SKM-1 treated with dmso at 0.1 percent for 144 hours (cell line): ENCODE data around the gene HYDIN.

Experiments used
- DNase-seq: peaks from one replicate; lab custom pipeline; 2025; ENCODE audit not compliant: unreplicated experiment; lab: John Stamatoyannopoulos, UW

Gene HYDIN

DNA sequence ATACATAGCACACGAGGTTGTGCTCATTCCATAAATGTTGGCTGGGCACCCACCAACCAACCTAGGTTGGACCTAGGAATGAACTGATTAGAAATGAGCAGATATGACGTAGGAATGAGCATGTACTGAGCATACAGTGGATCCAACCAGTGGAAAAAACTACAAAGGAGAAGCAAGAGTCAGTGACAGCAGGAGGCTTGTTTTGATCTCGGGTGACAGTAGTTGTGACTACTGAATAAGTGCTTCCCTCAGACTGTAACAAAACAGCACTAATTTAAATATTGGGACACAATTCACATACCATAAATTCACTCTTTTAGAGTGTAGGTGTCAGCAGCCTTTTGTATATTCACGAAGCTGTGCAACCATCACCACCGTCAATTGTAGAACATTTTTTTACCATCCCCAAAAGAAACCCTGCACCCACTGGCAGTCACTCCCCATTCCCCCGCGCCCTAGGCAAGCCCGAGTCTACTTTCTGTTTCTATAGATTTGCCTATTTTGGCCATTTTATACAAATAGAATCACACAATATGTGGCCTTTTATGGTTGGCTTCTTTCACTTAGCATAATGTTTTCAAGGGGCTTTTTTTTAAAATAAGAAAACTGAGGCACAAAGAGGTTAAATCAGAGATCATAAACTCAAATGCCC, 436.5 kb downstream of the HYDIN start:
- DNase-seq, result no peak

DNA sequence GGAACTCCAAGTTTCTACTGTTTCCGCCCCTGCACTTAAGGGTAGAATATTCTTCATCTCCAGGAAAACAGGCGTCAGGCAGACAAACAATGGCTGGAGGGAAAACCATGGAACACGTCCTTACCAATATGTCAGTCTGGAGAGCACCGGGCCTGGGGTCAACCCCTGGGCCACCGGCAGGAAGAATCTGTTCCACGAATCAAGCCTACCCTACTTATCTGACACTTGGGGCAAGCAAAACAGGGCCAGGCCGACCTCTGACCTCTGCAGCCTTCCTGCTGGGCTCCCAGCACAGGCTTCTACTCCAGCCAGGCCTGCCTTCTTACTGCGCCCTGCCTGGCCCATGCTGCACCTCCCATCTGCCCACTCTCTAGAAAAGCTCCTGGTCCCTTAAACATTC, 439.7 kb downstream of the HYDIN start:
- no peak for DNase-seq

DNA sequence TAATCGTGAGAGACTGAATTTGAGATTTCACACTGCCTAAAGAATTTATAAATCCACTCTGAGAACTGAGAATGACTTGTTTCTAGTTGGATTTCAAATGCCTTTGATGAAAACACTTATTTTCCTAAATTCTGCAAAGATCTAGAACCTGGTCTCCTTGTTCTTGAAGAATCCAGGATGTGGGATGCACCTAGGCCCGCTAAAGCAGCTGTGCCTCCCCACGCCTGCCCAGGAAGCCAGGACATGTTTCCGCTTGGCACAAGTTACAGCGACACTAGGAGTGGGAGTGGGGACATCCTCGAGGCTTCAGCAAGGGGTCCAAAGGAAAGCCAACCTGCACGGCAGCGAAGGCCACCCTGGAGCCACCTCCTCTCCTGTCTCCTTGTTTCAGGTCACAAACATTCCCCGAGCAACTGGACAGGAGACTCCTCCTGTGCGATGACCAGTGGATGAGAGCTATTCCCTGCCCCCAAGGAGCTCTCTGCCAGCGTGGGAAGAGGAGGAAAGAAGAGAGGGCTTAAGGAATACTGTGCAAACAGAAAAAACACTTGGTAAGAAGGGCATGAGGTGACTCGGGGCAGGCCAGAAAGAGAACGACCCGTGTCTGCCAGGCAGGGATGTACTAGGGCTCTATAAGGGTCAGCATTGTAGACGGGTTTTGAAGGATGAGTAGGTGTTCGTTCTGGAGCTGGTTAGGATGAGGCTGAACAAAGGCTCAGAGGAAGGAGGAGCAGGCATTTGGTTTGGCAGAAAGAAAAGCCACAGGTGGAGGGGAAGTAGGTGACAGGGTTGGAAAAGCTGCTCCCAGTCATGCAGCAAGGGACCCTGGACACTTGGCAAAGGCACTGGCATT, 440.7 kb downstream of the HYDIN start:
- no peak for DNase-seq

DNA sequence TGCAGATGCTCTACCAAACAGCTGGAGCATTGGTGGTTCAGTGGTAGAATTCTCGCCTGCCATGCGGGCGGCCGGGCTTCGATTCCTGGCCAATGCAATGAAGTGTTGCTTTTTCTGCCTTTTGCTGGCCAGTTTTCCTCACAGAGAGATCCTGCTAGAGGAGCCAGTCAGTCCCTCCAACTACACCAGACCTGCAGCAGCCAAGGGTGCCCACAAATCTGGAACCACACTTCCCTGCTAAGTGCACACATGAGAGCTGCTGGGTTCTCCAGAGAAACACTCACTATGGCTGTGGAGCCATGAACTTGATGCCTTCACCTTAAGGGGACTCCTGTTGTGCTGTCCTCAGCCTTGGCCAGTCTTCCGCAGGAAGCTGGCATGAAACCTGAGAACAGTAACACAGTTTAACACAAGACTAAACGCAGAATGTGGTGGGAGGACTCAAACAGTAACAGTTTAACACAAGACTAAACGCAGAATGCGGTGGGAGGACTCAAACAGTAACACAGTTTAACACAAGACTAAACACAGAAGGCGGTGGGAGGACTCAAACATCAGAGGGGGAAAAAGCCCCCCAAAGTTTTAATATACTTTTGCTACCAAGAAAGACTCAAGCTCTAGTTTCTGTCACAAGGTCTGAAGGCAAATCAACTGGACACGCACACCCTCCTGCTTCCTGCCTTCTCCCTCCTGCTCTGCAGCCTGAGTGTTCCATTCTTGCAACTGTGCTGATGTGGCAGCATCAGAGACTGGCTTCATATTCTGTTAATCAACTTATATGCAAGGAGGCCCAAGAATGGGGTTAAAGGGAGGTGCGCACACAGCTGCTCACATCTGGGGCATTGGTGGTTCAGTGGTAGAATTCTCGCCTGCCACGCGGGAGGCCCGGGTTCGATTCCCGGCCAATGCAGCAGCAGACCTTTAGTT, 441.6 kb downstream of the HYDIN start:
- DNase-seq, result no peak

DNA sequence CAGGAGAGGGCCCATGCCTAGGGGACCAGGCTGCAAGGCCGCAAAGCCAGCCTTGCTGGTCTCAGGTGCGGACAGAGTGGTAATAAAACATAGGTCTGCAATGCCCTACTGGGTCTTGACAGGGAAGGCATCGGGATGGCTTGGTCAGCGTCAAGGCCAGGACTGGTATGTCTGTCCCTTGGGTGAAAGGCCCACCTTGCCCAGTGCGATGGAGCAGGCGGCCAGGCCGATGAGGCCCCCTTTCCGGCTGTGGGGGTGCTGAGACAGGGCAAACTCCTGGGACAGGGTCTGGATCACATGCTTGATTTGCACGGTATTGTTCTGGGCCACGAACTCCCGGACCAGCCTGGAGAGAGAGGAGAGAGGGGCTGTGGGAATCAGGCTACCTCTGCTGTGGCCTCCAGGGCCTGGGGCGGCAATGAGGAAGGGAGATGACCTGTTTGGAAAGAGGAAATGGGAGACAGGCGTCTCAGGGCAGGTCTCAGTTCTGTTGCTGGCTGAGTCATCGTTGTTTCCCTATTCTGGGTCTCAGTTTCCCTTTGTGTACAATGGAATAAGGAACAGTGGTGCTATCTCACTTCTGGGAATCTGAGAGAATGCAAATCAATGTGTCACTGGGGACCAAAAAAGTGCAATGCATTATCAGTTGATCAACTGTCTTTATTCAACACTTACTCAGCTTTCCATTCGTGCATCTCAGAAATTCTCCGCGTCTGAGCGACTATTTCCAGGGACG, 444.3 kb downstream of the HYDIN start:
- no peak for DNase-seq

DNA sequence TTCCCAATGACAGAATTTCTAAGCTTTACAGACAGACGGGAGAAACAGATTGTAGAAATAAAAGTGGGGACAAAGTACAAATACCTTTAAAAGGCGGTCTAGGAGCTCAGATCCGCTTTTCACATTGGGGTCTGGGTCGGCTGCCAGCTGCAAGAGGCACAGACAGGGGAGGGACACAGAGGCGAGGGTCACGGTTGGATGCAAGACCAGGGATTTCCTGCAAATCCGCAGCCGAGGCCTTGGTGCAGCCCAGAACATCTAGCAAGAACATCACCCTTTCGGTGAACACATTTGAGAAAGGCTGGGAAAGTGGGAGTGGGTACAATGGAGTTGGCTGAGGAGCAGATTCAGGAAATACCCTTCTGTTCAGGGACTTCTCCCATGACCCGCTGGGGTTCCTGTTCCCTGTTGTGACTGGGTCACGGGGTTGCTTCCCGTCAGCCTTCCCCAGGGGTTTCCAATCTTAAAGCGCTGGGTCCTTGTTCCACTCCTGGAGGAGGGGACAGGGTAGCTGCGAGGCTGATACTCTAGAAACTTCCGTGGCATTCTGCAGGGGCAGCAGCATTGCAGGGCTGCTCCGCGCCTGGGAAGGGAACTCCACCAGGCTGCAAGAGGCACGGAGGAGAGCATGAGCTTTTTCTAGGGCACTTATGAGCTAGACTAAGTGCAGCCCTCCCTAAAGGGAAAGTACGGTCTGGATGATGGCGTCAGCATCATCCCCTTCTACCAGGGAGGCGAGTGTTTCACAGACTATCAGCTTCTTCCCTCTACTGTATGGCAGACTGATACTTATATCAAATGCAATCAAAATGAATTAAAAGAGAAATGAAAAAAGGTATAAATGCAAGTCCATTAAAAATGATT, 445.6 kb downstream of the HYDIN start:
- no peak for DNase-seq

DNA sequence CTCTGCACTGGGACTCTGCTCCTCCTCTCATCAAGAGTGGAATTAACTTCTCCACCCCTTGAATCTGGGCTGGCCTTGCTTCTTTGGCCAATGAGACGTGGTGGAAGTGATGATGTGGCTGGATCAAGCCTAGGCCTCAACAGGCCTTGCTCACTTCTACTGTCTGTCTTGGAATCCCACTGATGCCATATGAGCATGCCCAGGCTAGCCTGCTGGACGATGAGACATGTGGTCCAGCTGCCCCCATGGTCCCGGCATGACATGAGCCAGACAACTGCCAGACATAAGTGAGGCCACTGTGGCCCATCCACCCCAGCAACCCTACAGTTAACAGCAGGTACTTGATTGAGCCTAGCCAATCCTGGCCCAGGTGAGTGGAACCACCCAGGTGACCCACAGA, 448.3 kb downstream of the HYDIN start:
- no peak for DNase-seq

DNA sequence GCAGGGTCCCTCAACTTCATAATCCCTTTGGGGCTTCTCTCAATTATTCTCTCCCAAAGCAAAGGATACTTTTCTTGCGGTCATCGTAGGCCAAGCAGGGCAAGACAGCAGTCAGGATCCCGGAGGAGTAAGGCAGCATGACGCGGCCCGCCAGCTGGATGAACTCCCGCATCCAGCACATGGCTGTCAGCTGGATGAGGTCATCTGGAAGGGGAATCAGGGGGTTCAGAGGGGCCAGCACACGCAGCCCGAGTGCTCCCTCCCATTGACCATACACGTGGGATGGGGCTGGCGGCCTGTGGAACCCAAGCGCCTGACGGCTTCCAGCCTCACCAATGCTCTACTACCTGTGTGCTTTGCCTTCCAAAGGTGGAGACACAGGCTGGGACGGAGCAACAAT, 448.7 kb downstream of the HYDIN start:
- DNase-seq, result no peak

DNA sequence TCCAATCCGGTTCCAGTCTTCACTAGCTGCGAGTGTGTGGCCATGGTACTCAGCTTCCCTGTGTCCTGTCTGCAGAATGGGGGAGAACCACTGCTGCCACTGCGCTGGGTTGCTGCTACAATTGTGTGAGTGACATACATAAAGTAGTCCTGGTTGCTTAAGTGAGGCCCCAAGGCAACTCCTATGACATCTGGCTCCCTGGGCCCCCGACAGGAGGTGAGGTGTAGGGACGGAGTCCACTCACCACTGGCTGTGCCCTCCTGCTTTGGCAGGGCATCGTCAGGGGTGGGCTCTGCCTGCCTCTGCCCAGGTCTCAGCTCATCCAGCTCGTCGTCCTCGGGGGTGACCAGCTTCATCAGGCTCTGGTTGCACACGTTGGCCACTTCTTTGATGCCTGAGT, 450.0 kb downstream of the HYDIN start:
- DNase-seq, result no peak

DNA sequence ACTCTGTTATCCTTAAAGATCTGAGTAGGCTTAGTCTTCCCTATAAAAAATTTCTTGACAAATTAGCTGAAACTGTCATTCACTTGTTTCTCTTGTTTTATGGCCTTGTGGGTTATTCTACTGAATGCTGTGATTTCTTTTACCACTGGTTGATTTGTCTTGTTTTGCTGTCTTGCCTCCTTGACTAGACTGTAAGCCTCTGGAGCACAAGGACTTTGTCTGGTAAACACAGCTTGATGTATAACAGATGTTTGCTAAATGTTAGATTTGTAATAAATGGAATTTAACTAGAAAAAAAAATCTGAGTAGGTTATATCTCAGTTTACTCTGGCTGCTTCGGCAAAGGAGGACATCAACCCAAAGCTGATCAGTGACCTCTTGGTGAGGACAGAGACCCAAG, 451.2 kb downstream of the HYDIN start:
- no peak for DNase-seq

DNA sequence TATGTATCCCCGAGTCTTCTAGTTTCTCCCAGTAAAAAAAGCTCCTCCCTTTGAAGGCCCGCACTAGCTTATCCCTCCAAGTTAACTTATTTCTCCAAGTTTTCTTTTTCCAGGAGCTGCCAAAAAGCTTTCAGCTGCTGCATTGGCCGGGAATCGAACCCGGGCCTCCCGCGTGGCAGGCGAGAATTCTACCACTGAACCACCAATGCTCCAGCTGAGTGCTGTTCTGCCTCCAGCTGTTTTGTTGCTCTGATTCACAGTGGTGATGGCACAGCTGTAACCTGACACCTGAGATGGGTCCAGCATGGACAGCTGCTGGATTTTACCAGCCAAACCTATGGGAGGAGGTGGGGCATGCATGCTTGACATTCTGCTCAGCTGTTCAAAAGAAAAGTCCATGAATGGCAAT, 451.6 kb downstream of the HYDIN start:
- DNase-seq, result no peak

DNA sequence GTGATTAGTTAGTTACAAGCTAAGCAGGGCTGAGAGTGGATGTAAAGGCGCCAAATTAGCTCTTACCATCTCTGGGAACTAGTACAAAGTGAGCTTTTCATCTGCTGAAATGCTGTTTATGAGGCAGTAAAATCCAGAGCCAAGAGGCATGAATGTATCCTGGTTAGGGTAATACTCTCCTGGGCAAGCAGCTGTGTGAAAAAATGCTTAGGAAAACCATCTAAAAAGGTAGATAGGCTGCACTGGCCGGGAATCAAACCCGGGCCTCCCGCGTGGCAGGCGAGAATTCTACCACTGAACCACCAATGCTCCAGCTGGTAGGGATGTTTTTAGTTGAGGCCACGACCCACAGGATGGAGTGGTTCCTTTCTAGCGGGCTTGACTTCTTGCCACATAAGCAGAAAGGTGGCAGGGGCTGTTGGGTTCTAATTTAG, 452.5 kb downstream of the HYDIN start:
- no peak for DNase-seq

DNA sequence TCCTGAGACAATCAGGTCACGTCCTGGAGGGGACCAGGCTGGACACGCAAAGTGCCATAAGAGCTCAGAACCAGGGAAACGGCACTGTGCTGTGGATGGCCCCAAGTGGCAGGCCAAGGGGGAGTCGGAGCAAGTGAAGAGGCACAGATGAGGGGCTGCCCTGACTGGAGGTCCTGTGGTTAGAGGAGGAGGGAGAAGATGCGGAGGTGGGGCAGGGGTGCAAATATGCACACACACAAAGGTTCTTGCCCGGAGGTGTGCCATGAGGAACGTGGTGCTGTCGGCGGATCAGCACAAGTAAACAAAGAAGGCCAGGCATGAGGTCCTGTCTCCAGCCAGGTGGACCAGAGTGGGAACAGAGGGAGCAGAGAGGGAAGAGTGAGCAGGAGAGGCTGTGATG, 453.0 kb downstream of the HYDIN start:
- DNase-seq, result no peak

DNA sequence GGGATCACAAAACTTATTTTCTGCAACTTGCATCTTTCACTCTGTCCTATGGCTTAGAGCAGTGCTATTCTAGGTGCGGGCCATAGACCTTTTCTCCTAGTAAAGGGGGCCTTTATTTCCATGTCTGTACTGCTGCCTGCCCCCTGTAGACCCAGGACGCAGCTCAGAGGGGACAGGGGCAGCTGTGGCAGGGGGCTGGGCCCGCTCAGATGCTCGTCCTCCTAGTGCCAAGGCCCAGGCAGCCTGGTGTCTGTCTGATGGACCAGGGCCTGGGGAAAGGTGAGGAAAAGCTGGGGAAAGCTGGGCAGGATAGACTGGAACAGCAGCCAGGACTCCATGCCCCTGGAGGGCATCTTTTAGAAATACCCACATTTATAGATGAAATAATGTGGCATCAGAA, 455.1 kb downstream of the HYDIN start:
- DNase-seq, result no peak

DNA sequence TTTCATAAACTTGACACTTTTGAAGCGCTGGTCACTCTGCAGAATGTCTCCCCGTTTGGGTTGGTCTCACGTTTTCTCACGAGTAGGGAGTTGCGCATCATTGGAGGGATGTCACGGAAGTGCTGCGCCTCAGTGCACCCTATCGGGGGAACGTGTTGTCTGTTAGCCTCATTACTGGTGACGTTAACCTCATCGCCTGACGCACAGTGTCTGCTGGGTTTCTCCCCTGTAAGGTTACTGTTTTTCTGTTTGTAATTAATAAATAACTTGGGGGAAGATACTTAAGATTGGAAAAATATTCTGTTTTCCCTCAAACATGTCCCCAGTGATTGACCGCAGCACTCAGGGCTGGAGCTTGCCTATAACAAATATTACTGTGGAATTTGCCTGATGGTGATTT, 456.3 kb downstream of the HYDIN start:
- no peak for DNase-seq

DNA sequence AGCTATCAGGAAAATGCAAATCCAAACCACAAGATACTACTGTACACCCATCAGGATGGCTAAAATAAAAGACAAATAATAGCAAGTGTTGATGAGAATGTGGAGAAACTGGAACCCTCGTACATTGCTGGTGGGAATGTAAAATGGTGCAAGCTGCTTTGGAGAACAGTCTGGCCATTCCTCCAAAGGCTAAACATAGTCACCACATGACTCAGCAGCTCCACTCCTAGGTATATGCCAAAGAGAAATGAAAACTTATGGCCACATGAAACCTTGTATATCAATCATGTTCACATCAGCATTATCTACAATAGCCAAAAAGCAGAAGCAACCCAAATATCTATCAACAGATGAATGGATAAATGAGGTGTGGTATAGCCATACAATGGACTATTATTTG, 458.0 kb downstream of the HYDIN start:
- DNase-seq, result no peak

DNA sequence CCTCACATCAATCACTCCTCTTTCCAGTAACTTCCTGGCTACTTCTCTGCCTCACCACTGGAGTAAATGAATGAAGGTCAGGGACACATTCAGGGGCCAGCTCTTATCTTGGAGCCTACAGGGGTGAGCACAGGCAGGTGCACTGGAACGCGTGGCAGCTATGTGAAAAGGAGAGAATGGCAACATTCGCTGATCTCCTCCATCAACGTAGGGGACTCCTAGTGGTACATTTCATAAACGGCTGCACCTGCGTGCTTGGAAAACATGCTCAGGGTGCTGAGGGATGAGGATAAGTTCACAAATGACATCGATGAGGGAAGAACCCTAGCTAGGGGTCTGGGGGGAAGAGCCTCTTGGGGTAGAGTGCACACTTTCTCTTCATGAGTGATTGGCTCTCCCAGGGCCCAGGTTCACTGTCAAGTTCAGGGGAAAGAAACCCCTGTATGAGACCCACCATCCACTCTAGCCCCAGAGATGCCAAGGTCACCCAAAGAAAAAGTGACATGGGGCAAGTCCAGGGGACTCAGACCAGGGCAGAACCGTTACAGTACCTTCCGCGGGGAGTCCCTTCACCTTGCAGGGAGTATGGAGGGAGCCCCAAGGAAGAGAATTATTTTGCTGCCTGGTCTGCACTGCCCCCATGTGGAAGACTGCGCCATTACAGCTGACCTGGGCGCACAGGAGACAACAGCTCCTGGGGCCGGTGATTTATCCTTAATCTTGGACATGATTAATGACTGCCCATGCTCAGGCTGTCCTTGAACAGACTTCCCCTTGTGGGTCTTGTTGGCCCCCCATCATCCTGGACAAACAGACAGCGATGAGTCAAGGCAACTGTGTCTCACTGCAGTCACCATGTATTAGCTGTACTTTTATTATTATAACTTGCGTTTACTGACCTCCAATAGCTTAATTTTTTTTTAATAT, 459.6 kb downstream of the HYDIN start:
- DNase-seq, result peak; percentile 34

DNA sequence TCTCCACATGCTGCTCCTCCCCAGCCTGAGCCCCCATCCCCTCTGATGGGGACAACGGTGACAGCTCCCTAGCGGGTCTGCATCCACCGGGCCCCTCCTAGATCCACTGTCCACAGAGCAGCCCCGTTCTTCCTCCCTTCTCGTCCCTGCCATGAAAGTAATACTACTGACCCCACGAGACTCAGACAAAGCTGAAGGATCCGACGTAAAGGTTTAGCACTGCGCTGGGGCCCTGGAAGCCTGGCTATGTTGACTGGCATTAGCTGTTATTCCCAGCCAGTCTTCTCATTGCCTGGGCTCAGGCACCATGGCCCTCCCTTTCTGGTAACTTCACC, 460.3 kb downstream of the HYDIN start:
- no peak for DNase-seq

DNA sequence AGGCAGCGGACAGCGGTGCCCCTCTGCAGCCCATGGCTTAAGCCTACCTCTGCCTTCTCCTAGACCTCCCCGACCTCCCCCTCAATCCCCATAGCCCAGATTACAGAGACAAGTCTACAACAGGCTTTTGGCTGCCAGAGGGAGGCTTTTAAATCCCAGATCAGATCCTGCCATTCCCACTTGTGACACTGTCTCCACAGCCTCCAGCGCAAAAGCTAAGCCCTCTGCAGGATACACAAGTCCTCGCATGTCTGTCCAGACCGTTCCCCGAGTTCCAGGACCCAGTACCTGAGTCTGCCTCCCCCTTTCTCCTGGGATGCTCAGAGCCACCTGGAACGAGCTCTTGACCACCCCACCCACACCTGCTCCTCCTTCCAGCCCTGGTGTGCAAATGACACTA, 460.8 kb downstream of the HYDIN start:
- no peak for DNase-seq
